Measurements from ENCODE around the gene PSMC5.

DNA sequence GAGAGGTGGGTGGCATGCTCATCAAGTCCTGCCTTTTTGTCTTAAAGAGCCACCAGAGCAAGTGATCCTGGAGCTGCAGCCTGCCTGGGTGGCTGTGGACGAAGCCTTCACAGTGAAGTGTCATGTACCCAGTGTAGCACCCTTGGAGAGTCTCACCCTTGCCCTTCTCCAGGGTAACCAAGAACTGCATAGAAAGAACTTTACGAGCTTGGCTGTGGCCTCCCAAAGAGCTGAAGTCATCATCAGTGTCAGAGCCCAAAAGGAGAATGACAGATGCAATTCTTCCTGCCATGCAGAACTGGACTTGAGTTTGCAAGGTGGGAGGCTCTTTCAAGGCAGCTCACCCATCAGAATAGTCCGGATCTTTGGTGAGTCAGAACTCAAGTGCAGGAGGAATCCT, 32.0 kb downstream of the PSMC5 start:
- TF ChIP-seq, protein P1, sequence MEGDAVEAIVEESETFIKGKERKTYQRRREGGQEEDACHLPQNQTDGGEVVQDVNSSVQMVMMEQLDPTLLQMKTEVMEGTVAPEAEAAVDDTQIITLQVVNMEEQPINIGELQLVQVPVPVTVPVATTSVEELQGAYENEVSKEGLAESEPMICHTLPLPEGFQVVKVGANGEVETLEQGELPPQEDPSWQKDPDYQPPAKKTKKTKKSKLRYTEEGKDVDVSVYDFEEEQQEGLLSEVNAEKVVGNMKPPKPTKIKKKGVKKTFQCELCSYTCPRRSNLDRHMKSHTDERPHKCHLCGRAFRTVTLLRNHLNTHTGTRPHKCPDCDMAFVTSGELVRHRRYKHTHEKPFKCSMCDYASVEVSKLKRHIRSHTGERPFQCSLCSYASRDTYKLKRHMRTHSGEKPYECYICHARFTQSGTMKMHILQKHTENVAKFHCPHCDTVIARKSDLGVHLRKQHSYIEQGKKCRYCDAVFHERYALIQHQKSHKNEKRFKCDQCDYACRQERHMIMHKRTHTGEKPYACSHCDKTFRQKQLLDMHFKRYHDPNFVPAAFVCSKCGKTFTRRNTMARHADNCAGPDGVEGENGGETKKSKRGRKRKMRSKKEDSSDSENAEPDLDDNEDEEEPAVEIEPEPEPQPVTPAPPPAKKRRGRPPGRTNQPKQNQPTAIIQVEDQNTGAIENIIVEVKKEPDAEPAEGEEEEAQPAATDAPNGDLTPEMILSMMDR (IDR thresholded peaks at IDR 0.05; ENCODE audit: borderline replicate concordance, extremely low read depth, low read length, poor library complexity, severe bottlenecking), result no peak
- no peak for TF ChIP-seq EZH2 (IDR thresholded peaks at IDR 0.05; ENCODE audit: borderline replicate concordance, low read depth, low read length, severe bottlenecking)

All from DND-41 (cell line).